GM12892 (cell line): ENCODE data around the gene ACTBL2.

Experiments used
- POLR2A ChIP-seq: IDR thresholded peaks from 2 replicates; pipeline ENCODE4 v1.6.1; 2011; ENCODE audit warnings: low read depth, low read length, control low read depth
- POLR2AphosphoS5 ChIP-seq: IDR thresholded peaks from 2 replicates; pipeline ENCODE4 v1.6.1; 2011; ENCODE audit warnings: low read depth, low read length, control low read depth
- TAF1 ChIP-seq: IDR thresholded peaks from 2 replicates; pipeline ENCODE4 v1.6.1; 2011; ENCODE audit warnings: low read depth, mild to moderate bottlenecking, control low read depth, low read length, borderline replicate concordance

DNA sequence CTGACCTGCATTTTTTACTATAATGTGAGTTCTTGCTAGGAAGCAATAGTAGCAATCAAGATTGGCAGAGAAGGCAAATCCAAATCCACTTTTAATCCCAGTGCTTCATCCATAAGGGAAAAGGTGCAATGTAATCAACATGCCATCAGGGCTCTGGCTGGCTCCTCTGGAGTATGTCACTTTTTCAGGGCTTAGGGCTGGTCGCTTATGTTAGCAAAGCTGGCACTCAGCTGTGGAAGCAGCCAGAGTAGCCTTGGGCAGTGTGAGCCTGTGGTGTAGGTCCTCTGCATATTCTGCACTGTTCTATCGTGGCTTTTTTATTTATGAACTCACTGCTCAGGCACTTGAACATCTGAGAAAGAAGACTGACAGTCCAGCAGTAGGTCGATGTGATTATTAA lies 16.1 kb downstream of the ACTBL2 start:
- TF ChIP-seq POLR2AphosphoS5, result no peak
- TF ChIP-seq POLR2A, result no peak
- no peak for TF ChIP-seq TAF1
